SU-DHL-6 (cell line): ENCODE data around the gene KRTAP6-2.

Experiments used
- EZH2phosphoT487 ChIP-seq: fragments of 200-600 bp; sonication (generic), shearing (Covaris generic); conservative IDR thresholded peaks from 2 replicates; pipeline ENCODE4 v1.6.1; 2018; ENCODE audit warnings: mild to moderate bottlenecking, antibody characterized with exemption, low read length, moderate library complexity, mixed read lengths
- TF ChIP-seq, protein P1 (sequence below): fragments of 200-600 bp; sonication (generic); IDR thresholded peaks from one replicate; pipeline ENCODE4 v1.5.1; 2017; ENCODE audit warnings: antibody characterized with exemption, mild to moderate bottlenecking, low read length, moderate library complexity; ENCODE audit not compliant: insufficient read depth, poor library complexity, severe bottlenecking

DNA sequence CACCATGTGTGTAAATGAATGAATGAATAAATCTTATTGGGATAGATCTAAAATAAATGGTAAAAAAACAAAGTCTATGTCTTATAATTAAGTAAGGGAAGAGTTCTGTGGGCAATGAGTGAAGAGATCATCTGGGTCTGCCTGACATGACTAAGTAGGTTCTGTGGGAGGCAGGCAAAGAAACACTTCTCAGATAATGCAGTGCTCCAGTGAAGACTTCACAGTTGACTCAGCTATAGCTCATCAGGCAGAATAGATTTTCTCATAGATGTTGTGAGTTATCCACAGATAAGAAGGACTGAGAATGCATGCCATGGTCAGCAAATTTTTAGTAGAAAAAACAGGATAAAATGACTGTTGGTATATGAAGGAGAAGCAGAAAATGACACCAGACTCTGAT lies 20.9 kb downstream of the KRTAP6-2 start:
- TF ChIP-seq, protein P1, sequence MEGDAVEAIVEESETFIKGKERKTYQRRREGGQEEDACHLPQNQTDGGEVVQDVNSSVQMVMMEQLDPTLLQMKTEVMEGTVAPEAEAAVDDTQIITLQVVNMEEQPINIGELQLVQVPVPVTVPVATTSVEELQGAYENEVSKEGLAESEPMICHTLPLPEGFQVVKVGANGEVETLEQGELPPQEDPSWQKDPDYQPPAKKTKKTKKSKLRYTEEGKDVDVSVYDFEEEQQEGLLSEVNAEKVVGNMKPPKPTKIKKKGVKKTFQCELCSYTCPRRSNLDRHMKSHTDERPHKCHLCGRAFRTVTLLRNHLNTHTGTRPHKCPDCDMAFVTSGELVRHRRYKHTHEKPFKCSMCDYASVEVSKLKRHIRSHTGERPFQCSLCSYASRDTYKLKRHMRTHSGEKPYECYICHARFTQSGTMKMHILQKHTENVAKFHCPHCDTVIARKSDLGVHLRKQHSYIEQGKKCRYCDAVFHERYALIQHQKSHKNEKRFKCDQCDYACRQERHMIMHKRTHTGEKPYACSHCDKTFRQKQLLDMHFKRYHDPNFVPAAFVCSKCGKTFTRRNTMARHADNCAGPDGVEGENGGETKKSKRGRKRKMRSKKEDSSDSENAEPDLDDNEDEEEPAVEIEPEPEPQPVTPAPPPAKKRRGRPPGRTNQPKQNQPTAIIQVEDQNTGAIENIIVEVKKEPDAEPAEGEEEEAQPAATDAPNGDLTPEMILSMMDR, result no peak
- no peak for TF ChIP-seq EZH2phosphoT487
